Measurements from ENCODE around the gene EPB41L2.

EPB41L2 gene

GRCh38 chr6:130978660-130979396, 84.2 kb downstream of the EPB41L2 start:
- DNase-seq (ENCODE audit: low read depth in 1 of 2, low spot score in 1 of 2): no peak

GRCh38 chr6:130978180-130978579, 84.9 kb downstream of the EPB41L2 start:
- DNase-seq (ENCODE audit: low read depth in 1 of 2, low spot score in 1 of 2): no peak

- no peak for DNase-seq (ENCODE audit: low read depth in 1 of 2, low spot score in 1 of 2)
These were observed 87.7 kb downstream of the EPB41L2 start for GRCh38 chr6:130975325-130975724.

- DNase-seq (ENCODE audit: low read depth in 1 of 2, low spot score in 1 of 2): no peak
These were observed 89.3 kb downstream of the EPB41L2 start for GRCh38 chr6:130973521-130974277.

GRCh38 chr6:130971504-130971903, 91.5 kb downstream of the EPB41L2 start:
- no peak for DNase-seq (ENCODE audit: low read depth in 1 of 2, low spot score in 1 of 2)

GRCh38 chr6:130970839-130971410, 92.1 kb downstream of the EPB41L2 start:
- DNase-seq (ENCODE audit: low read depth in 1 of 2, low spot score in 1 of 2): no peak

- DNase-seq (ENCODE audit: low read depth in 1 of 2, low spot score in 1 of 2): no peak
These were observed 93.1 kb downstream of the EPB41L2 start for GRCh38 chr6:130969791-130970491.

GRCh38 chr6:130969166-130969565, 93.9 kb downstream of the EPB41L2 start:
- no peak for DNase-seq (ENCODE audit: low read depth in 1 of 2, low spot score in 1 of 2)

- no peak for DNase-seq (ENCODE audit: low read depth in 1 of 2, low spot score in 1 of 2)
These were observed 94.6 kb downstream of the EPB41L2 start for GRCh38 chr6:130968476-130968875.

- DNase-seq (ENCODE audit: low read depth in 1 of 2, low spot score in 1 of 2): no peak
These were observed 95.3 kb downstream of the EPB41L2 start for GRCh38 chr6:130967502-130968445.

GRCh38 chr6:130966344-130966980, 96.6 kb downstream of the EPB41L2 start:
- no peak for DNase-seq (ENCODE audit: low read depth in 1 of 2, low spot score in 1 of 2)

GRCh38 chr6:130965656-130966055, 97.4 kb downstream of the EPB41L2 start:
- DNase-seq (ENCODE audit: low read depth in 1 of 2, low spot score in 1 of 2): no peak

- DNase-seq (ENCODE audit: low read depth in 1 of 2, low spot score in 1 of 2): no peak
These were observed 98.0 kb downstream of the EPB41L2 start for GRCh38 chr6:130964808-130965604.

GRCh38 chr6:130964289-130964688, 98.8 kb downstream of the EPB41L2 start:
- no peak for DNase-seq (ENCODE audit: low read depth in 1 of 2, low spot score in 1 of 2)

- DNase-seq (ENCODE audit: low read depth in 1 of 2, low spot score in 1 of 2): no peak
These were observed 100.1 kb downstream of the EPB41L2 start for GRCh38 chr6:130962966-130963365.

- DNase-seq (ENCODE audit: low read depth in 1 of 2, low spot score in 1 of 2): no peak
These were observed 101.9 kb downstream of the EPB41L2 start for GRCh38 chr6:130961148-130961547.

- no peak for DNase-seq (ENCODE audit: low read depth in 1 of 2, low spot score in 1 of 2)
These were observed 103.1 kb downstream of the EPB41L2 start for GRCh38 chr6:130959951-130960350.

GRCh38 chr6:130958468-130958867, 104.6 kb downstream of the EPB41L2 start:
- no peak for DNase-seq (ENCODE audit: low read depth in 1 of 2, low spot score in 1 of 2)

GRCh38 chr6:130955755-130956154, 107.3 kb downstream of the EPB41L2 start:
- DNase-seq (ENCODE audit: low read depth in 1 of 2, low spot score in 1 of 2): no peak

Measured in stimulated activated CD4-positive, alpha-beta T cell treated with anti-CD3 and anti-CD28 coated beads, Interleukin-15, amount 100 ng/mL, for 1 hour (primary cell).